Muscle of leg (tissue), 11 donors: ENCODE data around the gene MAL. TPM values are rescaled to one million over a fixed set of nuclear protein-coding genes. Genes with fewer than 3 reads are reported as not detected.

Experiments used
- DNase-seq: peaks from one replicate; pipeline ENCODE4 v3.0.0; 2013
- H3K27ac ChIP-seq: one replicate; pipeline ENCODE4 v1.5.1; 2013; ENCODE audit warnings: mild to moderate bottlenecking, low read length, control low read depth
- H3K27me3 ChIP-seq: one replicate; pipeline ENCODE4 v1.6.1; 2013; ENCODE audit warnings: low read length; ENCODE audit not compliant: control insufficient read depth, insufficient read depth
- H3K36me3 ChIP-seq: one replicate; pipeline ENCODE4 v1.6.1; 2013; ENCODE audit warnings: low read length; ENCODE audit not compliant: control insufficient read depth, insufficient read depth
- H3K4me1 ChIP-seq: one replicate; pipeline ENCODE4 v1.6.1; 2013; ENCODE audit warnings: low read length; ENCODE audit not compliant: control insufficient read depth, insufficient read depth
- H3K4me3 ChIP-seq: one replicate; pipeline ENCODE4 v1.5.1; 2013; ENCODE audit warnings: low read length, control low read depth
- H3K9me3 ChIP-seq: replicated peaks from 2 replicates; pipeline ENCODE4 v1.6.1; 2013; ENCODE audit warnings: low read depth, low read length; ENCODE audit not compliant: control insufficient read depth
- WGBS: methylation state at CpG from one replicate; pipeline ENCODE4 v1.1.5; 2013; ENCODE audit warnings: missing lambda C conversion rate; ENCODE audit not compliant: insufficient coverage; 5-methylcytosine and 5-hydroxymethylcytosine counted together
- polyA plus RNA-seq, 8 donors: library from polyadenylated mRNA; unstranded; fragments of 120-200 nt; gene quantifications; one replicate each; pipeline versions ENCODE4 v1.2.1 to v1.2.3, GENCODE V29; 2013; ENCODE audit warnings: inconsistent platforms in 1 of 8, low replicate concordance in 1 of 8; ENCODE audit not compliant: insufficient read length in 8 of 8, insufficient read depth in 1 of 8
- total RNA-seq: library from RNA; stranded (reverse); fragments of 120-200 nt; gene quantifications from one replicate; pipeline ENCODE4 v1.2.4, GENCODE V29; 2013

The MAL gene
- total and polyA plus RNA-seq, 9 donors: 2.4 to 15.9 (median 3.2) TPM

- Histone ChIP-seq H3K4me1 (peaks cover 18% of the 10 kb centered on the region), H3K9me3 (no peaks in the 10 kb centered on the region), H3K27ac (no peak overlapping the region), H3K27me3 (peaks cover 14% of the 10 kb centered on the region), H3K4me3 (no peak overlapping the region), H3K36me3 (no peaks in the 10 kb centered on the region)
- 65% methylated on average over 15 of the region's 17 CpGs for WGBS
- no peak for DNase-seq
Measured at GRCh38 chr2:95047629-95048510, 22.4 kb downstream of the MAL start.

DNA sequence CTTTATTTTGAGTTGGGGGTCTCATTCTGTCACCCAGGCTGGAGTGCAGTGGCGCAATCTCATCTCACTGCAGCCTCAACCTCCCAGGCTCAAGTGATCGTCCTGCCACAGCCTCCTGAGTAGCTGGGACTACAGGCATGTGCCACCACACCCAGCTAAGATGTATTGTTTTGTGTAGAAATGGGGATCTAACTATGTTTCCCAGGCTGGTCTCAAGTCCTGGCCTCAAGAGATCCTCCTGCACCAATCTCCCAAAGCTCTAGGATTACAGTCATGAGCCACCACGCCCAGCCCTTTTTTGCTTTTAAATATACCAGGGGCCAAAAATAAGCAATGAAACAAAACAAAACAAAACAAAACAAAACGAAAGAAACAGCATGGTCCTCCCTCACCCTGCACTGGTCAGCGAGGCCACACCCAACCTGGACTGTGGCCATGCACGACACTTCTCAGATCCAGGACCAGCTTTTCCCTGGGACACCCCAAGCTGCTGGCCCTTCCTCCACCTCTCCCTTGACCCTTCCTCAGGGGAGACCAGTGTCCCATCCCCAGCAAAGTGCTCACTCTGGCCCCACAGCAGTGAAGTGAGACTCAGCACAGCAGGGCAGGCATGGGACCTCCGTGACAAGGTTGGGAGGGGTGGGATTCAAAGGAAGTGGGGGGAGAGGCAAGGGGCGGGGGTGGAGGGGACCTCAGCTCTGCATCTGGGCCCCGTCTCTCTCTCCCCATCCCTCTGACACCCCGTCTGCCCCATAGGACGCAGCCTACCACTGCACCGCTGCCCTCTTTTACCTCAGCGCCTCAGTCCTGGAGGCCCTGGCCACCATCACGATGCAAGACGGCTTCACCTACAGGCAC, 23.5 kb downstream of the MAL start:
- Histone ChIP-seq H3K27ac (no peak overlapping the region), H3K9me3 (no peaks in the 10 kb centered on the region), H3K4me3 (no peak overlapping the region), H3K36me3 (no peaks in the 10 kb centered on the region), H3K27me3 (peaks cover 18% of the 10 kb centered on the region), H3K4me1 (peaks cover 6% of the 10 kb centered on the region)
- WGBS: 48% methylated on average over 5 of the region's 15 CpGs
- no peak for DNase-seq

- Histone ChIP-seq H3K9me3 (no peaks in the 10 kb centered on the region), H3K4me1 (peaks cover under 1% of the 10 kb centered on the region), H3K27me3 (peaks cover 22% of the 10 kb centered on the region), H3K36me3 (no peaks in the 10 kb centered on the region), H3K27ac (no peak overlapping the region), H3K4me3 (no peak overlapping the region)
- 91% methylated on average over 7 of the region's 10 CpGs for WGBS
- DNase-seq: no peak
Measured at GRCh38 chr2:95049683-95049955, 24.1 kb downstream of the MAL start.

DNA sequence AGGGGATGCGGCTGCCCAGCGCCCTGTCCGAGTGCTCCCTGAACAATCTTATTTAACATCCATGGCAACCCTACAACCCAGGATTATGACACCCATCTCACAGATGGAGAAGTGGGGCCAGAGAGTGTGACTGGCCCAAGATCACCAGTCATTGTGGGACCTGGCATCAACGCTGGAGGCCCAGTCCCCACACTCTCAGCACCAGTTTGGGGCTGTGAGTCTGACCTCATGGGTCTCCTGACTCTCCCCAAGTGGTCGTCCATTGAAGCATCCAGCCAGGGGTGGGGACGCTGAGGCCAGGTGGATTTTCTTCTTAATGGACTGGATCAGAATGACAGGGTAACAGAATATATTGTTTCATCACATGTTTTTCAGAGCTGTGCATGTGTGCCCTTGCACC, 24.5 kb downstream of the MAL start:
- H3K27me3 ChIP-seq: peaks cover 22% of the 10 kb centered on the region
- H3K36me3 ChIP-seq: no peaks in the 10 kb centered on the region
- 86% methylated on average over 1 of the region's 6 CpGs for WGBS
- no peak overlapping the region for H3K4me3 ChIP-seq
- no peak for DNase-seq
- no peak overlapping the region for H3K27ac ChIP-seq
- no peaks in the 10 kb centered on the region for H3K4me1 ChIP-seq
- H3K9me3 ChIP-seq: no peaks in the 10 kb centered on the region

- 60% methylated on average over 4 of the region's 7 CpGs for WGBS
- H3K36me3 ChIP-seq: no peaks in the 10 kb centered on the region
- DNase-seq: no peak
- peaks cover 20% of the 10 kb centered on the region for H3K27me3 ChIP-seq
- H3K9me3 ChIP-seq: no peaks in the 10 kb centered on the region
- no peak overlapping the region for H3K27ac ChIP-seq
- H3K4me1 ChIP-seq: no peaks in the 10 kb centered on the region
- H3K4me3 ChIP-seq: no peak overlapping the region
Measured at GRCh38 chr2:95050385-95051300, 25.1 kb downstream of the MAL start.

- no peak overlapping the region for H3K27ac ChIP-seq
- no peak overlapping the region for H3K4me3 ChIP-seq
- DNase-seq: no peak
- no peaks in the 10 kb centered on the region for H3K9me3 ChIP-seq
- H3K36me3 ChIP-seq: no peaks in the 10 kb centered on the region
- peaks cover 1% of the 10 kb centered on the region for H3K4me1 ChIP-seq
- H3K27me3 ChIP-seq: peaks cover 21% of the 10 kb centered on the region
- WGBS: 81% methylated on average over 6 of the region's 10 CpGs
Measured at GRCh38 chr2:95051626-95052025, 26.1 kb downstream of the MAL start.

DNA sequence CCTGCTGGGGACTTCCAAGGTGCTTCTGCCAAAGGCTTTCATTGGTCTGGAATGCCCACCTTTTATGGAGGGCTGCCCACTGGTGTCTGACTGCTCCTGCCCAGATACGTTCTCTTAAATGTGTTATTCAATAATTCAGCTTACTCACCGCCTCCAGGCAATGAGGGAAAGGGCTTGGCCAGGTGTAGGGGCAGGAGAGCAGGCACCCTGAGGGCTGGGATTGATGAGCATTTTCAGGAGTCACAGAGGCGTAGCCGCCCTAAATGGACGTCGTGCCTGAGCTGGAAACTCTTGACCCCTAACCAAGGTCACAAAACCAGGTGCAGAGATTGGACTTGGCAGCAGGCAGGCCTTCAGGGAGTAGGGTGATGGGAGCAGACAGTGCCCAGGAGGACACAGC, 26.8 kb downstream of the MAL start:
- no peak for DNase-seq
- WGBS: 73% methylated on average over 3 of the region's 6 CpGs
- H3K36me3 ChIP-seq: no peaks in the 10 kb centered on the region

GRCh38 chr2:95052804-95053479, 27.4 kb downstream of the MAL start:
- no peak for DNase-seq
- Histone ChIP-seq H3K27ac (no peak overlapping the region), H3K9me3 (no peaks in the 10 kb centered on the region), H3K4me1 (peaks cover 8% of the 10 kb centered on the region), H3K36me3 (no peaks in the 10 kb centered on the region), H3K4me3 (no peak overlapping the region), H3K27me3 (peaks cover 20% of the 10 kb centered on the region)
- 77% methylated on average over 7 of the region's 13 CpGs for WGBS

More for the DNA sequence above, 26.8 kb downstream of the MAL start:
- no peaks in the 10 kb centered on the region for H3K9me3 ChIP-seq
- H3K27ac ChIP-seq: no peak overlapping the region
- peaks cover 22% of the 10 kb centered on the region for H3K27me3 ChIP-seq
- H3K4me1 ChIP-seq: peaks cover 8% of the 10 kb centered on the region
- H3K4me3 ChIP-seq: no peak overlapping the region

DNA sequence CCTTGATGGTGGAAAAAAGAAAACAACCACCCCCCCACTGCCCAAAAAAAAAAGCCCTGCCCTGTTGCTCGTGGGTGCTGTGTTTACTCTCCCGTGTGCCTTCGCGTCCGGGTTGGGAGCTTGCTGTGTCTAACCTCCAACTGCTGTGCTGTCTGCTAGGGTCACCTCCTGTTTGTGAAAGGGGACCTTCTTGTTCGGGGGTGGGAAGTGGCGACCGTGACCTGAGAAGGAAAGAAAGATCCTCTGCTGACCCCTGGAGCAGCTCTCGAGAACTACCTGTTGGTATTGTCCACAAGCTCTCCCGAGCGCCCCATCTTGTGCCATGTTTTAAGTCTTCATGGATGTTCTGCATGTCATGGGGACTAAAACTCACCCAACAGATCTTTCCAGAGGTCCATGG, 28.0 kb downstream of the MAL start:
- H3K9me3 ChIP-seq: no peaks in the 10 kb centered on the region
- H3K36me3 ChIP-seq: no peaks in the 10 kb centered on the region
- no peak overlapping the region for H3K4me3 ChIP-seq
- no peak overlapping the region for H3K27ac ChIP-seq
- peaks cover 8% of the 10 kb centered on the region for H3K4me1 ChIP-seq
- H3K27me3 ChIP-seq: peaks cover 20% of the 10 kb centered on the region
- WGBS: 36% methylated on average over 9 of the region's 11 CpGs
- no peak for DNase-seq
